SK-N-MC (cell line): ENCODE data around the gene BRI3BP.

Experiments
- EZH2 ChIP-seq: fragments of 200-600 bp; sonication (generic); IDR thresholded peaks from one replicate; pipeline ENCODE4 v1.6.1; 2017; ENCODE audit warnings: antibody characterized with exemption
- POLR2AphosphoS5 ChIP-seq: IDR thresholded peaks from 2 replicates; pipeline ENCODE4 v1.6.1; 2012; ENCODE audit warnings: mild to moderate bottlenecking, low read depth, low read length, borderline replicate concordance

DNA sequence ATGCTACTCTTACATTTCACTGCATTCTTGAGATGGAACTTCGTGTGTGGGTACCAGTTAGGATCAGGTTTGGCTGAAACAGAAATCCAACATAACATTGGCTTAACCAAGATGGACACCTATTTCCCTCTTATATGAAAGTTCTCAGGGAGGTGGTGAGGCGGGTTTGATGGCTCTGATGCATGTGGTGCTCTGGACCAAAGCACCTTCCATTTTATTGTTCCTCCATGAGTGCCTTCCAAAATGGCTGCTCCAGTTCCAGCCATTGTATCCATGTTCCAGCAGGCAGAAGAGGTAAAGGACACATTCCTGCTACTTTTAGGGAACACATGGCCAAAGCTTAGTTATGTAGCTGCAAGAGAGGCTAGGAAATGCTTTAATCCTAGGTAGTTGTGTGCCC is 29.6 kb downstream of the BRI3BP start:
- TF ChIP-seq EZH2: no peak
- TF ChIP-seq POLR2AphosphoS5: no peak
